ENCODE measurements around the gene ADSS2.

DNA sequence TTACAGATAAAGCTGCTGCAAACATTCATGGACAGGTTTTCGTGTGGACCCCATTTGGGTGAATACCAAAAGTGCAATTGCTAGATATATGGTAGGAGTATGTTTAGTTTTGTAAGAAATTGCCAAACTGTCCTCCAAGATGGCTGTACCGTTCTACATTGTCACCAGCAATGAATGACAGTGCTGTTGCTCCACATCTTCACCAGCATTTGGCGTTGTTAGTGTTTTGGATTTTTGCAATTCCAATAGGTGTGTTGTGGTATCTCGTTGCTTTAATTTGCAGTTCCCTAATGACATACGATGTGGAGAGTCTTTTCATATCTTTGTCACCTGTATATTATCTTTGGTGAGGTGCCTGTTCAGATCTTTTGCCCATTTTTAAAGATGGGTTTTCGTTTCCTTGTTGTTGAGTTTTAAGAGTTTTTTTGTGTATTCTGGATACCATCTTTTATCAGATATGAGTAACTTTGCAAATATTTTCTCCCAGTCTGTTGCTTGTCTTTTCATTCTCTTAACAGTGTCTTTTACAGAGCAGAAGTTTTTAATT is 21.4 kb upstream of the ADSS2 start:
- TF ChIP-seq CTCF (IDR thresholded peaks at IDR 0.05 in 2 of 3, conservative IDR thresholded peaks at IDR 0.05 in 1 of 3; ENCODE audit: borderline replicate concordance in 1 of 3, insufficient read depth in 1 of 3, low read depth in 2 of 3, low read length in 2 of 3), result no peak
- TF ChIP-seq SRF (IDR thresholded peaks at IDR 0.05; ENCODE audit: low read depth), result no peak

All from HCT116 (cell line).